Common myeloid progenitor, CD34-positive (primary cell): ENCODE data around the gene EXOC2.

Experiments
- CTCF ChIA-PET: fragments of 350-600 bp; sonication (Branson Sonifier 250); formaldehyde crosslinking; loops from one replicate; lab custom pipeline; 2021; ENCODE audit warnings: antibody characterized with exemption; lab: Charles Lee
- POLR2A ChIA-PET: fragments of 350-600 bp; sonication (Branson Sonifier 250); formaldehyde crosslinking; loops from one replicate; lab custom pipeline; 2021; ENCODE audit warnings: antibody characterized with exemption; lab: Charles Lee
- DNase-seq, 3 donors: peaks; one replicate each; pipeline versions ENCODE4 v3.0.0 to v3.0.0-alpha.2; 2013
- H3K27ac ChIP-seq, 2 experiments: 1 replicate in 1 of 2; 2 replicates in 1 of 2; pipeline ENCODE4 v1.7.0; 2013; ENCODE audit warnings: inconsistent platforms in 2 of 2, low read length in 2 of 2, mild to moderate bottlenecking in 2 of 2, low read depth in 1 of 2, moderate library complexity in 1 of 2; ENCODE audit not compliant: severe bottlenecking in 2 of 2, insufficient read depth in 1 of 2, poor library complexity in 1 of 2
- H3K27me3 ChIP-seq, 5 experiments: replicated peaks in 2 of 5; 1 replicate in 3 of 5; 2 replicates in 2 of 5; pipeline versions ENCODE4 v1.6.1 to v1.7.0; 2013; ENCODE audit warnings: low read length in 4 of 5, mild to moderate bottlenecking in 2 of 5, moderate library complexity in 2 of 5, inconsistent platforms in 1 of 5; ENCODE audit not compliant: insufficient read depth in 5 of 5, control insufficient read depth in 4 of 5
- H3K36me3 ChIP-seq, 4 experiments: 1 replicate in 2 of 4; 2 replicates in 2 of 4; pipeline versions ENCODE4 v1.6.1 to v1.7.0; 2013; ENCODE audit warnings: low read length in 3 of 4, control low read depth in 1 of 4, mild to moderate bottlenecking in 1 of 4; ENCODE audit not compliant: control insufficient read depth in 4 of 4, insufficient read depth in 4 of 4
- H3K4me1 ChIP-seq, 4 experiments: 1 replicate in 3 of 4; 2 replicates in 1 of 4; pipeline versions ENCODE4 v1.6.1 to v1.7.1; 2013; ENCODE audit warnings: low read length in 3 of 4, mild to moderate bottlenecking in 3 of 4, control low read depth in 1 of 4, inconsistent platforms in 1 of 4, moderate library complexity in 1 of 4; ENCODE audit not compliant: control insufficient read depth in 4 of 4, insufficient read depth in 4 of 4; ENCODE audit errors: control extremely low read depth in 1 of 4
- H3K4me3 ChIP-seq, 7 experiments: 1 replicate in 4 of 7; 2 replicates in 3 of 7; pipeline versions ENCODE4 v1.5.1 to v1.7.0; 2013; ENCODE audit warnings: mild to moderate bottlenecking in 7 of 7, low read length in 6 of 7, moderate library complexity in 6 of 7, inconsistent platforms in 2 of 7, low read depth in 2 of 7, control low read depth in 1 of 7; ENCODE audit not compliant: insufficient read depth in 4 of 7, control insufficient read depth in 1 of 7; ENCODE audit errors: extremely low read depth in 1 of 7
- H3K9me3 ChIP-seq, 5 experiments: 1 replicate in 4 of 5; 2 replicates in 1 of 5; pipeline versions ENCODE4 v1.6.1 to v1.7.1; 2013; ENCODE audit warnings: low read length in 4 of 5, mild to moderate bottlenecking in 2 of 5, inconsistent platforms in 1 of 5, low read depth in 1 of 5, moderate library complexity in 1 of 5; ENCODE audit not compliant: control insufficient read depth in 4 of 5, insufficient read depth in 2 of 5; ENCODE audit errors: control extremely low read depth in 1 of 5
- WGBS: methylation state at CpG from one replicate; pipeline ENCODE4 v1.1.5; 2013; ENCODE audit not compliant: insufficient coverage; 5-methylcytosine and 5-hydroxymethylcytosine counted together

EXOC2 gene

DNA sequence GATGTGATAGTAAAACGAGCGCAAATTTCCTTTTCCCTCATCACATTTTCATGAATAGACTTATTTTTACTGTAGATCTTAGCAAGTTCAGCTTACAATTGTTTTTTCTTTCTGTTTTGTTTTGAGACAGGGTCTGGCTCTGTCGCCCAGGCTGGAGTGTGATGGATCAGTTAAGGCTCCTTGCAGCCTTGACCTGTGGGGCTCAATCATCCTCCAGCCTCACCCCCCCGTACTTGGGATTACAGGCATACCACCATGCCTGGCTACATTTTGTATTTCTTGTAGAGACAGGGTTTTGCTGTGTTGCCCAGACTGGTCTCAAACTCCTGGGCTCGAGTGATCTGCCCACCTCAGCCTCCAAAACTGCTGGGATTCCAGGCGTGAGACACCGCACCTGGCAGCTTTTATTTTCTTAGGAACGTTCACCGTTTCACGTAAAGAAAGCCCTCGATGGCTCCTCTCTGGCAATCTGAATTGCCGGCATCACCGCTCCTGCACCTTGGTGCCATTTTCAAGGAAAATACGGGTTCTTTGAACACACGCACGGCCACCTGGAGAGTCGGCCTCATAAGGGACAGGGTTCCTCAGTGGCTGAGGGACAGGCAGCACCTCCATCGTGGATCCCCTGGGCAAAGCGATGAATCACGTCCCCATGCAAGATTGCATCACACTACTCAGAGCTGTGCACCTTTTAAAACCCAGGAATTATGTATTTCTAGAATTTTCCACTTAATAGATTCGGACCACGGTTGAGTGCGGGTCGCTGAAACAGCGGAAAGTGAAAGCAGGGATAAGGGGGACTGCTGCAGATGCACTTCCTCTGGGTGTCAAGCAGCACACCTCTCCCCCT lies 222.7 kb downstream of the EXOC2 start:
- no peak overlapping the region for H3K27ac ChIP-seq
- H3K4me3 ChIP-seq, result no peak overlapping the region
- 97% methylated on average over 21 of the region's 25 CpGs for WGBS
- no peaks in the 10 kb centered on the region for H3K36me3 ChIP-seq
- peaks cover 8 to 16% (median 13%) of the 10 kb centered on the region in 4 experiments for H3K4me1 ChIP-seq
- POLR2A ChIA-PET, result no interaction called here
- no peak for DNase-seq
- H3K9me3 ChIP-seq, result no peaks in the 10 kb centered on the region
- CTCF ChIA-PET, result no interaction called here
- H3K27me3 ChIP-seq, result peaks cover 0 to 13% (median 2%) of the 10 kb centered on the region in 5 experiments

DNA sequence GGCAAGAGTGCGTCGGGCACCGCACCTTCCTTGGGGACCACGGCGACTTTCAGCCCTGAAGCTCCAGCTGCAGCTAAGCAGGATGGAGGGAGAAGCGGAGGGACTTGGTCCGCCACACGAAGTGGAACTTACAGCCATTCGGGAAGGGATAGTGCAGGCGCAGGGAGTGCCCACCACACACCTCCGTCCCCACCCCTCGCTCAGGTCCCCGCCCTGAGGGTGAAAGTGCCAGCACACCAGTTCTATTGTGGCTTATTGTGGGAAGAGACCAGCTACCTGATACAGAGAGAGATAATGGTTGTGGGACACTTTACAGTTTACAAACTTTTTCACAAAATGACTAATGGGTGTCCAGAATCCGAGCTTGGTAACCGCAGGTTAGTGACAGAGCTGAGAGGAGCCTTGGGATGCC lies 225.3 kb downstream of the EXOC2 start:
- Histone ChIP-seq H3K9me3 (no peaks in the 10 kb centered on the region), H3K4me1 (no peaks in the 10 kb centered on the region), H3K27me3 (peaks cover 0 to 18% (median 5%) of the 10 kb centered on the region in 5 experiments), H3K27ac (no peak overlapping the region), H3K4me3 (no peak overlapping the region), H3K36me3 (no peaks in the 10 kb centered on the region)
- 98% methylated on average over 14 of the region's 15 CpGs for WGBS
- POLR2A ChIA-PET, result no interaction called here
- DNase-seq, result no peak
- CTCF ChIA-PET, result no interaction called here

DNA sequence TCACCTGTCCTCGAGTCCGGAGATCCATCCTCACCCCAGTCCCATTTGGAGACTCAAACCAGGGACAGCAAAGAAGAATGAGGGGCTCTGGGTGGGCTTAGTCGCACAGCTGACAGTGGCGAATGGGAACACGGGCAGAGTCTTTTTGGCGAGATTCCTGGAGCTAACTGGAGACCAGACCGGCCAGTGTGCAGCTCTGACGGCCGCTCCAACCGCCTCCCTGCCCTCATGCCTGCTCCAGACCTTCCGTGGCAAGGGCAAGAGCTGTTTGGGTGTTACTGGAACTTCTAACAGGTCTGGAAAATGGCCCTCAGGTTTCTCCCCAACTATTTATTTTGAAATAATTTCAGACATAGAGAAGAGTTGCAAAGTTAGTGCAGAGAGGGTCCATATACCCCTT lies 225.8 kb downstream of the EXOC2 start:
- no peaks in the 10 kb centered on the region for H3K4me1 ChIP-seq
- no peak for DNase-seq
- no peaks in the 10 kb centered on the region for H3K36me3 ChIP-seq
- H3K27ac ChIP-seq, result no peak overlapping the region
- POLR2A ChIA-PET, result no interaction called here
- H3K27me3 ChIP-seq, result peaks cover 0 to 18% (median 5%) of the 10 kb centered on the region in 5 experiments
- CTCF ChIA-PET, result no interaction called here
- H3K9me3 ChIP-seq, result no peaks in the 10 kb centered on the region
- no peak overlapping the region for H3K4me3 ChIP-seq
- WGBS, result 96% methylated on average over 9 of the region's 11 CpGs

DNA sequence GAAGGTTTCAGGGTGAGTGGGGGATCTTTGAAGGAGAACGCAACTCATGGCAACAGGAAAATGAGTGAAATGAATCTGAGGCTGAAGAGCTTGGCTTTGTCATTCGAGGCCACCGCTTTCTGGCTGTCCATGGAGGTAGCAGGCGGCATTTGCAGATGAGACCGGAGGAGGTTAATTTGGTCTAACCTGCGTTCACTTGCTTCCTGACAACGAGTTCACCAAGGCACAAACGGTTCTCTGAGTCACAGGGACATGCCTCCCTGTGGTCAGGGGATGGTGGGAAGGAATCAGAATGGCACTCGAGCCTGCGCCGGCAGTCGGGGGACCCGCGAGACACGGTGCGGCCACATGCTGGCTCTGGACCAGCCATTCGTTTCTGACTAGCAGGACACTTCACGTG lies 226.4 kb downstream of the EXOC2 start:
- DNase-seq, result no peak
- ChIA-PET POLR2A (no interaction called here), CTCF (no interaction called here)
- 96% methylated on average over 18 of the region's 18 CpGs for WGBS
- no peaks in the 10 kb centered on the region for H3K9me3 ChIP-seq
- no peaks in the 10 kb centered on the region for H3K4me1 ChIP-seq
- H3K27me3 ChIP-seq, result peaks cover 0 to 18% (median 5%) of the 10 kb centered on the region in 5 experiments
- H3K4me3 ChIP-seq, result no peak overlapping the region
- H3K36me3 ChIP-seq, result no peaks in the 10 kb centered on the region
- no peak overlapping the region for H3K27ac ChIP-seq

DNA sequence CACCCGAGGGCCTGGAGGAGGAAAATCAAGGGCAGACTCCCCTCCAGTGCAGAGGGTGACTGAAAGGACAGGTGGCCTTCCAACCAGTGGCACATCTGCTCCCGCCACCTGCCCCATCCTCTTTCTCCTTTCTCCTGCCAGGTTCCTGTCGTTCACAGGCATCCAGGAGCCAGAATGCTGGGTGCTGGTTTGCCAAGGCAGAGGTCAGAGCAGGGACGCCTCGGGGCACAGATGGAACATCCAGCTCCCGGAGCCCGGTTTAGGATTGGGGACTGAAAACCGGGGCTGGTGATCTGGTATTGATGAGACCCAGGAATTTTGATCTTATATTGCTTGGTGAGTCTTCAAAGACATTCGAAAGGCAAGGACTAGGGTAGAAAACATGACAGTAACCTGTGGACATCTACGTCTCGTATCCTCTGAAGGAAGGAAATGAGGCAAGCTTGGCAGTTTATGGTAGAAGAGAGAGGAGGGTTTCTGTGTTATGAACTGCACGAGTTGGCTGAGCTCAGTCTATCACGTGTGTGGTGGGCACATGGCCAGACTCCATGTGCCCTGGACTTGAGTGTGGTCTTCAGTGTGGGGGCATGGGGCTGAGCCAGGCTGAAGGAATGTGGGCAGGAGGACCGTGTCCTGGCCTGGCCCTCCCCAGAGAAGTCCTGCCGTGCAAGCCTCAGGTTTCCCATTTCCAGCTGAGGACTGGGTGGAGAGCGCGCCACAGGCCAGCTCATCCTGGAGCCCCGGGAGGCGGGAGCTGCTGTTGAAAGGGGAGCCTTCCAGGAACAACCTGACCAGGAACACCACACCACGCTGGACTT lies 227.2 kb downstream of the EXOC2 start:
- Histone ChIP-seq H3K4me3 (no peak overlapping the region), H3K36me3 (no peaks in the 10 kb centered on the region), H3K27me3 (peaks cover 0 to 18% (median 5%) of the 10 kb centered on the region in 5 experiments), H3K4me1 (no peaks in the 10 kb centered on the region), H3K27ac (no peak overlapping the region), H3K9me3 (no peaks in the 10 kb centered on the region)
- DNase-seq, result no peak
- CTCF ChIA-PET, result interaction anchor here (1.6 kb wide), 1 partner anchor 32 kb away, joined by 5 read pairs; no protein-coding TSS in a partner anchor
- POLR2A ChIA-PET, result no interaction called here
- 89% methylated on average over 19 of the region's 20 CpGs for WGBS

DNA sequence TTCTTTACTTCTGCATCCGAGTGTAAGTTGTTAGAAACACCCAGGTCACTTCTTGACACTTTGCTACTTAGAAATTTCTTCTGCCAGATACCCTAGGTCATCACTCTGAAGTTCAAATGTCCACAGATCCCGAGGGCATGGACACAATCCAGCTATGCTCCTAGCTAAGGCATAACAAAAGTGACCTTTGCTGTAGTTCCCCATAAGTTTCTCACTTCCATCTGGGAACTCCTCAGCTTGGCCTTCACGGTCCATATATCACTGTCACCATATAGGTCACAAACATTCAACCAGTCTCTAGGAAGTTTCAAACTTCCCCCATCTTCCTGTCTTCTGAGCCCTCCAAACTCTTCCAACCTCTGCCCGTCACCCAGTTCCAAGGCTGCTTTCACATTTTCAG lies 236.1 kb downstream of the EXOC2 start:
- peaks cover 0 to 15% (median 3%) of the 10 kb centered on the region in 5 experiments for H3K27me3 ChIP-seq
- H3K9me3 ChIP-seq, result peaks cover 0 to 3% (median 0%) of the 10 kb centered on the region in 5 experiments
- H3K27ac ChIP-seq, result no peak overlapping the region
- CTCF ChIA-PET, result interaction anchor here (0.7 kb wide), 1 partner anchor 138 kb away, joined by 3 read pairs; no protein-coding TSS in a partner anchor
- 100% methylated on average over 4 of the region's 4 CpGs for WGBS
- POLR2A ChIA-PET, result no interaction called here
- H3K4me3 ChIP-seq, result no peak overlapping the region
- no peaks in the 10 kb centered on the region for H3K36me3 ChIP-seq
- DNase-seq, result no peak
- H3K4me1 ChIP-seq, result no peaks in the 10 kb centered on the region
